Natural killer cell (primary cell): ENCODE results near the gene BGN. TPM values are rescaled to one million over a fixed set of nuclear protein-coding genes. Genes with fewer than 3 reads are reported as not detected.

Experiments
- ATAC-seq, 3 donors: fragments of 150-1000 bp in 2 of 3; fragments of 200-7000 bp in 1 of 3; cut with Tn5 transposase; 1 replicate in 1 of 3; 2 replicates in 2 of 3; pipeline ENCODE4 v1.10.0; 2021; ENCODE audit warnings: mild to moderate bottlenecking in 2 of 3, moderate library complexity in 2 of 3
- DNase-seq, 2 donors: peaks; one replicate each; pipeline versions ENCODE4 v3.0.0 to v3.0.0-alpha.2; 2013 to 2021; ENCODE audit warnings: mixed read lengths in 1 of 2
- H3K27ac ChIP-seq: one replicate; pipeline ENCODE4 v1.5.1; 2013; ENCODE audit warnings: mild to moderate bottlenecking, low read length
- H3K27me3 ChIP-seq: one replicate; pipeline ENCODE4 v1.6.1; 2013; ENCODE audit warnings: low read length; ENCODE audit not compliant: control insufficient read depth, insufficient read depth
- H3K36me3 ChIP-seq: one replicate; pipeline ENCODE4 v1.6.1; 2013; ENCODE audit warnings: low read length; ENCODE audit not compliant: control insufficient read depth, insufficient read depth
- H3K4me1 ChIP-seq: one replicate; pipeline ENCODE4 v1.6.1; 2013; ENCODE audit warnings: low read length; ENCODE audit not compliant: control insufficient read depth, insufficient read depth
- H3K4me3 ChIP-seq: one replicate; pipeline ENCODE4 v1.5.1; 2013; ENCODE audit warnings: low read length
- H3K9me3 ChIP-seq: one replicate; pipeline ENCODE4 v1.6.1; 2013; ENCODE audit warnings: low read length; ENCODE audit not compliant: control insufficient read depth, insufficient read depth
- H3K27ac Mint-ChIP-seq, 2 donors: one replicate each; pipeline ENCODE4 v1.8.0; 2022; ENCODE audit warnings: mild to moderate bottlenecking in 2 of 2, mixed read lengths in 2 of 2, moderate library complexity in 1 of 2
- H3K27me3 Mint-ChIP-seq, 2 donors: one replicate each; pipeline ENCODE4 v1.8.0; 2022; ENCODE audit warnings: low read depth in 2 of 2, mixed read lengths in 2 of 2
- H3K36me3 Mint-ChIP-seq: one replicate; pipeline ENCODE4 v1.8.0; 2022; ENCODE audit warnings: mixed read lengths
- H3K4me1 Mint-ChIP-seq, 2 donors: one replicate each; pipeline ENCODE4 v1.8.0; 2022; ENCODE audit warnings: mixed read lengths in 2 of 2
- H3K4me3 Mint-ChIP-seq: one replicate; pipeline ENCODE4 v1.8.0; 2022; ENCODE audit warnings: mild to moderate bottlenecking, moderate library complexity, mixed read lengths
- H3K9me3 Mint-ChIP-seq, 2 donors: one replicate each; pipeline ENCODE4 v1.8.0; 2022; ENCODE audit warnings: mixed read lengths in 2 of 2
- WGBS: methylation state at CpG from one replicate; pipeline ENCODE4 v1.1.7; 2013; ENCODE audit warnings: missing lambda C conversion rate; ENCODE audit not compliant: insufficient coverage; 5-methylcytosine and 5-hydroxymethylcytosine counted together
- intact Hi-C: fragments of 100-400 bp; cut with micrococcal nuclease; formaldehyde crosslinking; loops from one replicate; pipeline ENCODE4 v1.14.2; 2022
- total RNA-seq, 4 donors: library from RNA; stranded (reverse); fragments of 120-200 nt in 1 of 4; gene quantifications; one replicate each; pipeline versions ENCODE4 v1.2.3 to v1.2.4, GENCODE V29; 2013 to 2022
- TF ChIP-seq, protein P1 (sequence below): fragments of 200-600 bp; IDR thresholded peaks from one replicate; pipeline ENCODE4 v1.8.0; 2022; ENCODE audit warnings: antibody characterized with exemption

BGN gene
- total RNA-seq, 3 donors from 2014 or later (not counting 1 experiment from before 2014, with no cell fraction given): not detected

- H3K27me3 ChIP-seq: no peaks in the 10 kb centered on the region
- Mint-ChIP-seq H3K9me3 (no peaks in the 10 kb centered on the region), H3K4me1 (no peaks in the 10 kb centered on the region), H3K4me3 (peak overlapping the region; percentile 28), H3K36me3 (no peaks in the 10 kb centered on the region), H3K27ac (no peak overlapping the region), H3K27me3 (no peaks in the 10 kb centered on the region)
- DNase-seq (peak; percentile 36 to 71), ATAC-seq (peak in 1 of 3 donors; percentile 7)
- H3K27ac ChIP-seq: no peak overlapping the region
- TF ChIP-seq, protein P1, sequence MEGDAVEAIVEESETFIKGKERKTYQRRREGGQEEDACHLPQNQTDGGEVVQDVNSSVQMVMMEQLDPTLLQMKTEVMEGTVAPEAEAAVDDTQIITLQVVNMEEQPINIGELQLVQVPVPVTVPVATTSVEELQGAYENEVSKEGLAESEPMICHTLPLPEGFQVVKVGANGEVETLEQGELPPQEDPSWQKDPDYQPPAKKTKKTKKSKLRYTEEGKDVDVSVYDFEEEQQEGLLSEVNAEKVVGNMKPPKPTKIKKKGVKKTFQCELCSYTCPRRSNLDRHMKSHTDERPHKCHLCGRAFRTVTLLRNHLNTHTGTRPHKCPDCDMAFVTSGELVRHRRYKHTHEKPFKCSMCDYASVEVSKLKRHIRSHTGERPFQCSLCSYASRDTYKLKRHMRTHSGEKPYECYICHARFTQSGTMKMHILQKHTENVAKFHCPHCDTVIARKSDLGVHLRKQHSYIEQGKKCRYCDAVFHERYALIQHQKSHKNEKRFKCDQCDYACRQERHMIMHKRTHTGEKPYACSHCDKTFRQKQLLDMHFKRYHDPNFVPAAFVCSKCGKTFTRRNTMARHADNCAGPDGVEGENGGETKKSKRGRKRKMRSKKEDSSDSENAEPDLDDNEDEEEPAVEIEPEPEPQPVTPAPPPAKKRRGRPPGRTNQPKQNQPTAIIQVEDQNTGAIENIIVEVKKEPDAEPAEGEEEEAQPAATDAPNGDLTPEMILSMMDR: no peak
- no peaks in the 10 kb centered on the region for H3K36me3 ChIP-seq
- H3K9me3 ChIP-seq: no peaks in the 10 kb centered on the region
- peaks cover 23% of the 10 kb centered on the region for H3K4me1 ChIP-seq
- intact Hi-C loops: loop anchor here (5.0 kb wide), 1 partner anchor 33 kb away; no protein-coding TSS in a partner anchor
- WGBS: under 1% methylated on average over 57 of the region's 59 CpGs
- peak overlapping the region; percentile 36 for H3K4me3 ChIP-seq
Measured at GRCh38 chrX:153474718-153475117, 20.1 kb upstream of the BGN start.

GRCh38 chrX:153475271-153475670, 19.5 kb upstream of the BGN start:
- H3K9me3 Mint-ChIP-seq: no peaks in the 10 kb centered on the region
- no peaks in the 10 kb centered on the region for H3K36me3 ChIP-seq
- no peak for ATAC-seq
- WGBS: 92% methylated on average over 7 of the region's 7 CpGs
- H3K9me3 ChIP-seq: no peaks in the 10 kb centered on the region
- TF ChIP-seq, protein P1: no peak
- H3K4me3 ChIP-seq: no peak overlapping the region
- H3K4me1 ChIP-seq: peaks cover 20% of the 10 kb centered on the region
- intact Hi-C loops: no loop called here
- no peaks in the 10 kb centered on the region for H3K4me1 Mint-ChIP-seq
- DNase-seq: no peak
- H3K27me3 Mint-ChIP-seq: no peaks in the 10 kb centered on the region
- H3K27me3 ChIP-seq: no peaks in the 10 kb centered on the region
- H3K27ac Mint-ChIP-seq: peak overlapping the region in 1 of 2 donors; percentile 20
- H3K36me3 Mint-ChIP-seq: no peaks in the 10 kb centered on the region
- H3K4me3 Mint-ChIP-seq: peak overlapping the region; percentile 37
- no peak overlapping the region for H3K27ac ChIP-seq

DNA sequence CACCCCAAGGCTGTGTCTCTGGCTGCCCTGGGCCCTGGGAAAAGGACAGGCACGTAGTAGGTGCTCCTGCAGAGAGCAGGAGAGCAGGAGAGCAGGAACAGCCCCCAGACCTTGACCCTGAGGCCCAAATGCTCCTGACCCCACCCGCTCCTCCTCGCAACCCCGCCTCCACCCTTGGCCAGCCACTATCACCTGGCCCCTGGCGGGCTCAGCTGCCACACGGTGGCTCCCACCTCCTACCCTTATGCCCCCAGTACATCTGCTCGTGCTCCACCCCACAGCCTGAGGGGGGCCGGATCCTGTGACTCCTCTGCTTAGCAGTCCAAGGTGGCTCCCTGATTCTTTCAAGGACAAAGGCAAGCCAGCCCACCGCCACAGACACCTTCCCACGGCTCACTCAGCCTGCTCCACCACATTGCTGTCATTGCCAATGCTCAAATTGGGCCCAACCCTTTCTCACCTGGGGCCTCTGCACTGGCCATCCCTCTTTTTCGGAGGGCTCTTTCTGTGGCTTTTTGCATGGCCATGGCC, 19.0 kb upstream of the BGN start:
- DNase-seq (no peak), ATAC-seq (no peak)
- peak overlapping the region; percentile 38 for H3K4me3 Mint-ChIP-seq
- H3K27me3 Mint-ChIP-seq: no peaks in the 10 kb centered on the region
- Histone ChIP-seq H3K27me3 (no peaks in the 10 kb centered on the region), H3K27ac (no peak overlapping the region), H3K9me3 (no peaks in the 10 kb centered on the region), H3K4me1 (peaks cover 19% of the 10 kb centered on the region), H3K4me3 (no peak overlapping the region), H3K36me3 (no peaks in the 10 kb centered on the region)
- H3K27ac Mint-ChIP-seq: no peak overlapping the region
- H3K36me3 Mint-ChIP-seq: no peaks in the 10 kb centered on the region
- TF ChIP-seq, protein P1: no peak
- WGBS: 92% methylated on average over 11 of the region's 11 CpGs
- H3K9me3 Mint-ChIP-seq: no peaks in the 10 kb centered on the region
- no peaks in the 10 kb centered on the region for H3K4me1 Mint-ChIP-seq
- intact Hi-C loops: no loop called here
